Suprapubic skin (tissue), 4 donors: ENCODE results near the gene GRK4. TPM values are rescaled to one million over a fixed set of nuclear protein-coding genes. Genes with fewer than 3 reads are reported as not detected.

Source experiments
- DNase-seq, 2 donors: peaks; one replicate each; pipeline ENCODE4 v3.0.0-alpha.2; 2019; ENCODE audit warnings: low spot score in 2 of 2
- H3K27ac ChIP-seq: fragments of 200-600 bp; sonication (generic); one replicate; pipeline ENCODE4 v1.5.1; 2019
- H3K27me3 ChIP-seq: fragments of 200-600 bp; sonication (generic); one replicate; pipeline ENCODE4 v1.5.1; 2019
- H3K36me3 ChIP-seq: fragments of 200-600 bp; sonication (generic); one replicate; pipeline ENCODE4 v1.5.1; 2019
- H3K4me1 ChIP-seq: fragments of 200-600 bp; sonication (generic); one replicate; pipeline ENCODE4 v1.5.1; 2019
- H3K4me3 ChIP-seq: fragments of 200-600 bp; sonication (generic); one replicate; pipeline ENCODE4 v1.5.1; 2019; ENCODE audit warnings: mild to moderate bottlenecking
- H3K9me3 ChIP-seq: fragments of 200-600 bp; sonication (generic); one replicate; pipeline ENCODE4 v1.5.1; 2019
- EP300 ChIP-seq: sonication (generic); formaldehyde crosslinking; IDR thresholded peaks from one replicate; pipeline ENCODE4 v1.6.1; 2017; ENCODE audit warnings: antibody characterized with exemption
- POLR2A ChIP-seq, 2 donors: fragments of 450-650 bp; IDR thresholded peaks; one replicate each; pipeline ENCODE4 v1.6.1; 2017; ENCODE audit warnings: antibody characterized with exemption in 2 of 2, mild to moderate bottlenecking in 2 of 2, moderate library complexity in 2 of 2
- POLR2AphosphoS5 ChIP-seq, 3 donors: sonication (generic); formaldehyde crosslinking; IDR thresholded peaks; one replicate each; pipeline ENCODE4 v1.6.1; 2017; ENCODE audit warnings: antibody characterized with exemption in 3 of 3
- WGBS: methylation state at CpG from one replicate; pipeline ENCODE4 v1.1.5; 2018; 5-methylcytosine and 5-hydroxymethylcytosine counted together
- total RNA-seq, 4 donors: library from RNA; depleted of rRNA; stranded (reverse); fragments of >200 nt; gene quantifications; one replicate each; pipeline ENCODE4 v1.1.0, GENCODE V29; 2016
- TF ChIP-seq, protein P1 (sequence below), 2 donors: fragments of 200-600 bp in 1 of 2; fragments of 450-650 bp in 1 of 2; sonication (generic) in 1 of 2; IDR thresholded peaks; one replicate each; pipeline ENCODE4 v1.5.1; 2016 to 2019; ENCODE audit warnings: antibody characterized with exemption in 2 of 2, mild to moderate bottlenecking in 1 of 2, moderate library complexity in 1 of 2

The GRK4 gene
- total RNA-seq, 4 donors from 2014 or later: 3.3 to 8.0 (median 4.6) TPM

DNA sequence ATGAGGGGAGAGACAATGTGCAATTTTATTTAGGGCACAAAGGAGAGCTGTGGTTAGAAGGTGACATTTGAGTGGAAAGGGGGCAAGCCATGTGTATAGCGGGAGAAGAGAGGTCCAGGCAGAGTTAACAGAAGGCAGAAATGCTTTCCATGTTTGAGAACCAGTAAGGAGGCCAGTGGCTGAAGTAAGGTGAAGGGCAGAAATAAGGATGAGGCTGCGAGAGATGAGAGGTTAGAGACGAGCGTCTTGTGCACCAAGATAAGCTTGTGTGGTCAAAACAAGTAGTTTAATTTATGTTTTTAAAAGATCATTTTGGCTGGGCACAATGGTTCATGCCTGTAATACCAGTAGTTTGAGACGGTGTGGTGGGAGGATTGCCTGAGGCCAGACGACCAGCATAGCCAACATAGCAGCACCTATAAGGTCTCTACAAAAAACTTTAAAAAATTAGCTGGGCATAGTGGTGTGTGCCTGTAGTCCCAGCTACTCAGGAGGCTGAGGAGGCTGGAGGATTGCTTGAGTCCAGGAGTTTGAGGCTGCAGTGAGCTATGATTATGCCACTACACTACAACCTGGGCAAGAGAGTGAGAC is 119.6 kb downstream of the GRK4 start:
- no peaks in the 10 kb centered on the region for H3K36me3 ChIP-seq
- H3K4me1 ChIP-seq: peaks cover 11% of the 10 kb centered on the region
- H3K27me3 ChIP-seq: no peaks in the 10 kb centered on the region
- TF ChIP-seq POLR2A (IDR thresholded peaks at IDR 0.05) (no peak), POLR2AphosphoS5 (IDR thresholded peaks at IDR 0.05) (no peak), EP300 (no peak)
- TF ChIP-seq, protein P1, sequence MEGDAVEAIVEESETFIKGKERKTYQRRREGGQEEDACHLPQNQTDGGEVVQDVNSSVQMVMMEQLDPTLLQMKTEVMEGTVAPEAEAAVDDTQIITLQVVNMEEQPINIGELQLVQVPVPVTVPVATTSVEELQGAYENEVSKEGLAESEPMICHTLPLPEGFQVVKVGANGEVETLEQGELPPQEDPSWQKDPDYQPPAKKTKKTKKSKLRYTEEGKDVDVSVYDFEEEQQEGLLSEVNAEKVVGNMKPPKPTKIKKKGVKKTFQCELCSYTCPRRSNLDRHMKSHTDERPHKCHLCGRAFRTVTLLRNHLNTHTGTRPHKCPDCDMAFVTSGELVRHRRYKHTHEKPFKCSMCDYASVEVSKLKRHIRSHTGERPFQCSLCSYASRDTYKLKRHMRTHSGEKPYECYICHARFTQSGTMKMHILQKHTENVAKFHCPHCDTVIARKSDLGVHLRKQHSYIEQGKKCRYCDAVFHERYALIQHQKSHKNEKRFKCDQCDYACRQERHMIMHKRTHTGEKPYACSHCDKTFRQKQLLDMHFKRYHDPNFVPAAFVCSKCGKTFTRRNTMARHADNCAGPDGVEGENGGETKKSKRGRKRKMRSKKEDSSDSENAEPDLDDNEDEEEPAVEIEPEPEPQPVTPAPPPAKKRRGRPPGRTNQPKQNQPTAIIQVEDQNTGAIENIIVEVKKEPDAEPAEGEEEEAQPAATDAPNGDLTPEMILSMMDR (IDR thresholded peaks at IDR 0.05): no peak
- 84% methylated on average over 6 of the region's 6 CpGs for WGBS
- no peaks in the 10 kb centered on the region for H3K9me3 ChIP-seq
- H3K4me3 ChIP-seq: no peak overlapping the region
- DNase-seq: no peak
- H3K27ac ChIP-seq: no peak overlapping the region

GRCh38 chr4:3083732-3084131 is 120.4 kb downstream of the GRK4 start:
- Histone ChIP-seq H3K27me3 (no peaks in the 10 kb centered on the region), H3K36me3 (peaks cover 6% of the 10 kb centered on the region), H3K9me3 (no peaks in the 10 kb centered on the region), H3K27ac (no peak overlapping the region), H3K4me3 (no peak overlapping the region), H3K4me1 (peaks cover 11% of the 10 kb centered on the region)
- DNase-seq: no peak
- WGBS: 22% methylated on average over 1 of the region's 1 CpG
- TF ChIP-seq POLR2AphosphoS5 (IDR thresholded peaks at IDR 0.05) (no peak), POLR2A (IDR thresholded peaks at IDR 0.05) (no peak), EP300 (no peak)
- TF ChIP-seq, protein P1 (IDR thresholded peaks at IDR 0.05): no peak

DNA sequence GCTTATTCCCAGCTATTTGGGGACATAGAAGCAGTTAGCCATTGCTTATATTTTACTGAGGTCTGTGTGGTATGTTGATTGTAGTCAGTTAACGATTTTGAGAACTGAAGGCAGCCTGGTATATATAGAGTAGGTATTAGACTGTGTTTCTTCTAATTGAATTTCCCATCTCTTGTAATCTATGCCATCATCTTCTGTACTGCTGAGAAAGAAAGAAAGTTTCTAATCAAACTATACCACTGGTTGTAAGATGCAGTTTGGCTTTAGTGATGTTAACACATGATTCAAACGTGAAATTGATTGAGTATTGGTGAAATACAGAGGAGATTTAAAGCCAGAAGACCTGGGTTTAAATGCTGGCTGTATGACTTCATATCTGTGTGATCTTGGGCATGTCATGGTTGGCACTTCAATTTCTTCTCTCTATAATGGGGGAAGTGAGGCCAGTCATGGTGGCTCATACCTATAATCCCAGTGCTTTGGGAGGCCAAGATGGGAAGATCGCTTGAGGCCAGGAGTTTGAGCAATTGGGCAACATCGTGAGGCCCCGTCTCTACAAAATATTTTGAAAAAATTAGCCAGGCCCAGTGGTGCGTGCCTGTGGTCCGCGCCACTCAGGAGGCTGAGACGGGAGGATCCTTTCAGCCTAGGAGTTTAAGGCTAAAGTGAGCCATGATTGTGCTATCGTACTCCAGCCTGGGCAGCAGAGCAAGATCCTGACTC is 122.7 kb downstream of the GRK4 start:
- no peak for TF ChIP-seq EP300
- no peak for TF ChIP-seq POLR2A (IDR thresholded peaks at IDR 0.05)

DNA sequence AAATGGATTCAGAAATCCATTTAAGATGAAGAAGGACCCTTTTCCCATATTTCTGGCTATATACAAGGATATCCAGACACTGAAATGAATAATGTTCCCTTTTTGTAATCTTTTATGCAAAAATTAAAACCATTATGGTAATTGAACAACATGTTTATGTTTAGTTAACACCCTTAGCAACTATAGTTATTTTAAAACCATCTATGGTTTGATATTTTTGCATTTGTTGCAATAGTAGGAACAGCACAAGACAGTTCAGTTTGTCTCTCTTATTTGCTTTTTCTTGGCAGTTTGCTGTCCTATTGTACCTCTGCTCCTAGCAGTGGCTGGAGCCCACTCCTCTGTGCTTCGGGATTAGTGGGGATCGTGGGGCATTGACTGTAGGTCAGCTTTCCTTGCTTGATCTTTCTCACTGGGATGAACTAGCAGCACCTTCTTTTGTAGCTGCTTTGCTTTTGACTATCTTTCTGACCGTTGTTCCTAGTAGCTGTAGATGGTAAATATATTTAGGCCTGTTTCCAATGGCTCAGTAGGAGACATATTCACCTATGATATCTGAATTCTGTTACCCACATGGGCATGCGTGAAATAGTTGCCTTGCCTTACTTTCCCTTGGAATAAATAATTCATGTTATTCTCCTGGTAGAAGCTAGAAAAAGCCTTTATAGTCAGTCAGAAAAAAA is 123.9 kb downstream of the GRK4 start:
- H3K27ac ChIP-seq: no peak overlapping the region
- H3K9me3 ChIP-seq: no peaks in the 10 kb centered on the region
- 92% methylated on average over 4 of the region's 4 CpGs for WGBS
- H3K36me3 ChIP-seq: peaks cover 31% of the 10 kb centered on the region
- H3K4me1 ChIP-seq: peaks cover 11% of the 10 kb centered on the region
- no peak for DNase-seq
- H3K27me3 ChIP-seq: no peaks in the 10 kb centered on the region
- TF ChIP-seq POLR2AphosphoS5 (IDR thresholded peaks at IDR 0.05): no peak
- TF ChIP-seq EP300: no peak
- no peak for TF ChIP-seq POLR2A (IDR thresholded peaks at IDR 0.05)
- TF ChIP-seq, protein P1 (IDR thresholded peaks at IDR 0.05): no peak
- H3K4me3 ChIP-seq: no peak overlapping the region

More for the DNA sequence above, 122.7 kb downstream of the GRK4 start:
- 91% methylated on average over 10 of the region's 10 CpGs for WGBS
- Histone ChIP-seq H3K27me3 (no peaks in the 10 kb centered on the region), H3K4me1 (peaks cover 11% of the 10 kb centered on the region), H3K9me3 (no peaks in the 10 kb centered on the region), H3K4me3 (no peak overlapping the region), H3K27ac (no peak overlapping the region), H3K36me3 (peaks cover 23% of the 10 kb centered on the region)
- DNase-seq: no peak

Other genes starting within 250 kb of the GRK4 start
- gene TNIP2, start 207.2 kb upstream of the GRK4 start, total RNA-seq: 10 to 100 TPM; 21.8 to 36.0 (median 30.8) TPM
- 100 to 1,000 TPM; 116 to 709 (median 162) TPM for gene SH3BP2, start 170.5 kb upstream of the GRK4 start, total RNA-seq
- gene ADD1, start 119.7 kb upstream of the GRK4 start, total RNA-seq: 100 to 1,000 TPM; 122 to 299 (median 196) TPM
- 10 to 100 TPM; 23.4 to 30.8 (median 27.1) TPM for gene NOP14, start 165 bp upstream of the GRK4 start, total RNA-seq
- gene HTT-AS, start 111.0 kb downstream of the GRK4 start, total RNA-seq: not detected
- 100 to 1,000 TPM in 1 of 4 donors, 10 to 100 TPM in 3; 50.1 to 192 (median 81.0) TPM for gene HTT, start 111.1 kb downstream of the GRK4 start, total RNA-seq